GM18868 (cell line): ENCODE measurements around the gene HGS.
"Not testable (repeated sequence)": the region's sequence is repeated elsewhere in the genome, so short reads cannot be mapped to it uniquely, and the experiment has no call there.

Experiments used
- ATAC-seq: cut with Tn5 transposase; IDR thresholded peaks from one replicate; pipeline ENCODE4 v1.9.1; 2021; ENCODE audit warnings: mild to moderate bottlenecking, moderate library complexity; ENCODE audit not compliant: unreplicated experiment

Gene HGS

GRCh38 chr17:81656118-81656743 is 27.6 kb upstream of the HGS start, which contains the start of gene PDE6G:
Gene PDE6G, minus strand, starts transcription at chr17:81656542. Its CDS starts 3,237 bp downstream, at chr17:81653305.
- ATAC-seq: no peak

GRCh38 chr17:81656835-81657234 is 27.0 kb upstream of the HGS start:
- no peak for ATAC-seq

GRCh38 chr17:81659038-81659437 is 24.8 kb upstream of the HGS start:
- ATAC-seq: no peak

- no peak for ATAC-seq
Measured at GRCh38 chr17:81660441-81660840, 23.4 kb upstream of the HGS start.

- no peak for ATAC-seq
Measured at GRCh38 chr17:81662002-81662401, 21.8 kb upstream of the HGS start.

- ATAC-seq: no peak
Measured at GRCh38 chr17:81664051-81664470, 19.8 kb upstream of the HGS start.

- no peak for ATAC-seq
Measured at GRCh38 chr17:81665205-81666091, 18.4 kb upstream of the HGS start.

GRCh38 chr17:81666092-81666341 is 17.8 kb upstream of the HGS start:
- no peak for ATAC-seq

- peak; percentile 96 for ATAC-seq
Measured at GRCh38 chr17:81666342-81667191, 17.2 kb upstream of the HGS start, which contains the start of the genes CCDC137 and OXLD1. Gene CCDC137, plus strand, starts transcription at chr17:81666737. Its CDS starts 30 bp downstream, at chr17:81666767. Gene OXLD1, minus strand, starts transcription at chr17:81666605. Its CDS starts 28 bp downstream, at chr17:81666577.

- no peak for ATAC-seq
Measured at GRCh38 chr17:81667754-81668153, 16.1 kb upstream of the HGS start.

- no peak for ATAC-seq
Measured at GRCh38 chr17:81672504-81672903, 11.3 kb upstream of the HGS start.

GRCh38 chr17:81672954-81673353 is 10.9 kb upstream of the HGS start:
- no peak for ATAC-seq

- ATAC-seq: no peak
Measured at GRCh38 chr17:81673561-81674258, 10.1 kb upstream of the HGS start.

GRCh38 chr17:81675515-81676221 is 8.1 kb upstream of the HGS start:
- ATAC-seq: not testable (repeated sequence)

GRCh38 chr17:81676906-81677305 is 6.9 kb upstream of the HGS start:
- ATAC-seq: no peak

- no peak for ATAC-seq
Measured at GRCh38 chr17:81680150-81680549, 3.7 kb upstream of the HGS start.

GRCh38 chr17:81681672-81682071 is 2.1 kb upstream of the HGS start:
- no peak for ATAC-seq

- ATAC-seq: no peak
Measured at GRCh38 chr17:81682565-81683207, 1.1 kb upstream of the HGS start.

GRCh38 chr17:81683208-81683583 is 615 bp upstream of the HGS start:
- ATAC-seq: peak; percentile 5
